Measurements from ENCODE around the gene ARHGAP15. TPM values are rescaled to one million over a fixed set of nuclear protein-coding genes. Genes with fewer than 3 reads are reported as not detected.

The ARHGAP15 gene
- total and polyA plus RNA-seq, 2 donors from 2014 or later: 5.7 to 23.1 TPM

DNA sequence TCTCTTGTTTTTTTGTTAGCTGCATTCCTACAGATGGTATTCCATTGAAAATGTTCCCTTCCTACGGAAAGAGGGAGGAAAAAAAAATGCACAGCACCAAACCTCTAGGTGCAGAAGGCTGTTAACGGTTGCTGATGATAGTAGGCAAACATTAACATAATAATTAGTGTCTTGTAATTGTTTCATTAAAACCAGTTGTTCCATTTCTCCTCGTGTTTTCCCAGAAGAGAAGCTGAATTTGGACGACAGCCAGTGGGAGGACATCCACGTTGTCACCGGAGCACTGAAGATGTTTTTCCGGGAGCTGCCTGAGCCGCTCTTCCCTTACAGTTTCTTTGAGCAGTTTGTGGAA lies 494.7 kb downstream of the ARHGAP15 start:
- FAIRE-seq: no peak
- TF ChIP-seq, protein P1, sequence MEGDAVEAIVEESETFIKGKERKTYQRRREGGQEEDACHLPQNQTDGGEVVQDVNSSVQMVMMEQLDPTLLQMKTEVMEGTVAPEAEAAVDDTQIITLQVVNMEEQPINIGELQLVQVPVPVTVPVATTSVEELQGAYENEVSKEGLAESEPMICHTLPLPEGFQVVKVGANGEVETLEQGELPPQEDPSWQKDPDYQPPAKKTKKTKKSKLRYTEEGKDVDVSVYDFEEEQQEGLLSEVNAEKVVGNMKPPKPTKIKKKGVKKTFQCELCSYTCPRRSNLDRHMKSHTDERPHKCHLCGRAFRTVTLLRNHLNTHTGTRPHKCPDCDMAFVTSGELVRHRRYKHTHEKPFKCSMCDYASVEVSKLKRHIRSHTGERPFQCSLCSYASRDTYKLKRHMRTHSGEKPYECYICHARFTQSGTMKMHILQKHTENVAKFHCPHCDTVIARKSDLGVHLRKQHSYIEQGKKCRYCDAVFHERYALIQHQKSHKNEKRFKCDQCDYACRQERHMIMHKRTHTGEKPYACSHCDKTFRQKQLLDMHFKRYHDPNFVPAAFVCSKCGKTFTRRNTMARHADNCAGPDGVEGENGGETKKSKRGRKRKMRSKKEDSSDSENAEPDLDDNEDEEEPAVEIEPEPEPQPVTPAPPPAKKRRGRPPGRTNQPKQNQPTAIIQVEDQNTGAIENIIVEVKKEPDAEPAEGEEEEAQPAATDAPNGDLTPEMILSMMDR (IDR thresholded peaks at IDR 0.05; ENCODE audit: borderline replicate concordance, extremely low read depth, insufficient read depth): no peak
- intact Hi-C loops (cut with DNase I): no loop called here
- Histone ChIP-seq H3K27ac (ENCODE audit: low read depth in 2 of 2, low read length in 2 of 2) (no peak overlapping the region), H3K4me3 (ENCODE audit: low read length in 3 of 3) (no peak overlapping the region), H3K4me1 (ENCODE audit: control insufficient read depth in 2 of 3, insufficient read depth in 2 of 3, low read depth in 1 of 3, low read length in 3 of 3) (no peaks in the 10 kb centered on the region), H3K36me3 (ENCODE audit: control insufficient read depth in 2 of 3, insufficient read depth in 3 of 3, low read length in 3 of 3) (no peaks in the 10 kb centered on the region), H3K9ac (ENCODE audit: low read length in 3 of 3) (no peak overlapping the region), H3K27me3 (ENCODE audit: control insufficient read depth, insufficient read depth, low read length) (no peaks in the 10 kb centered on the region), H3K9me3 (ENCODE audit: control insufficient read depth in 2 of 3, insufficient read depth in 1 of 3, low read length in 3 of 3) (no peaks in the 10 kb centered on the region)
- no peak for DNase-seq

DNA sequence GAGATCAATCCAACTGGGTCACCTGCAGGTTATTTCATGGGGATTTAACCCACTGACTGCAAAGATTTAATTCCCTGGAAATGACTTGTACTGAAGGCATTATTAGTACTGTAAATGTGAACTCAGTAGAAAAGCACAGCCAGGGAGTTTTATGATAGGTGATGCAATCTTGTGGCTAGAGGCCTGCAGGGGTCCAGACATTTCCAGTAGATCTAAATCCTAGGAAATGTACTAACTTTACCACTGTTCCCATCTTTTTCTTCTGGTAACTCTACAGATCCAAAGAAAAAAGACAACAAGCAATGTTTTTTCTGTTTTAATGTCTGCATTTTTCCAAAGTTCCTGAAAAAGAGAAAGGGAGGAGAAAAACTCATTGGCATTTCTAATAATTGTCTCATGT lies 500.1 kb downstream of the ARHGAP15 start:
- Histone ChIP-seq H3K27ac (ENCODE audit: low read depth in 2 of 2, low read length in 2 of 2) (no peak overlapping the region), H3K9ac (ENCODE audit: low read length in 3 of 3) (no peak overlapping the region), H3K9me3 (ENCODE audit: control insufficient read depth in 2 of 3, insufficient read depth in 1 of 3, low read length in 3 of 3) (no peaks in the 10 kb centered on the region), H3K4me1 (ENCODE audit: control insufficient read depth in 2 of 3, insufficient read depth in 2 of 3, low read depth in 1 of 3, low read length in 3 of 3) (no peaks in the 10 kb centered on the region), H3K36me3 (ENCODE audit: control insufficient read depth in 2 of 3, insufficient read depth in 3 of 3, low read length in 3 of 3) (no peaks in the 10 kb centered on the region), H3K4me3 (ENCODE audit: low read length in 3 of 3) (no peak overlapping the region), H3K27me3 (ENCODE audit: control insufficient read depth, insufficient read depth, low read length) (no peaks in the 10 kb centered on the region)
- intact Hi-C loops (cut with DNase I): no loop called here
- FAIRE-seq (no peak), DNase-seq (no peak)
- TF ChIP-seq, protein P1 (IDR thresholded peaks at IDR 0.05; ENCODE audit: borderline replicate concordance, extremely low read depth, insufficient read depth): no peak

DNA sequence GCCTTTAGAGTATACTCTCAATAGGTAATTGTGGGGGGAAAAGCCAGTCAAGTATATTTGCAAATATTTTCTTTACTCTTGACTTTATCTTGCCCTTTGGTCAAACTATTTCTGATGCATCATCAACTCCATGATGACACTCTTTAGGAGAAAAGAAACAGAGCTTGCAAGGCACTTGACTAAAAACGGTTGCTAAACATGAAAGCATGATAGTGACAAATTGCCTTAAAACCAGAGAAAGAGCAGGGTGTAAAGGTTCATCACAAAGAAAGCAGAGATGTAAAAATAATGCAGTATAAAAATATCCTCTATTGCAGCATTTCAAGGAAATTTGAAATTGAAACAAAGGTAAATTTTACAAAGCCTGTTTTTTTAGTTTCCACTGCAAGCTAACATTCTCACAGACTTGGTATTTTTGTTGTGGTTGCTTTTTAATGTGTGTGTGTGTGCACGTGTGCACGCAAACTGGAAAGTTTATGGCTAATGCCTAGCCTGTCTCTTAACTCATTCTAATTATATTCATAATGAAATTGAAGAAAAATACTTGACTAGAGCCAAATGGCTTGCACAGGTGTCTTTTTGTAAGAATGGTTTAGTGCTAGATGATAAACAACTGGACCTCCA lies 503.6 kb downstream of the ARHGAP15 start:
- H3K4me3 ChIP-seq (ENCODE audit: low read length in 3 of 3): no peak overlapping the region
- intact Hi-C loops (cut with DNase I): no loop called here
- no peak overlapping the region for H3K9ac ChIP-seq (ENCODE audit: low read length in 3 of 3)
- FAIRE-seq (no peak), DNase-seq (no peak)
- H3K4me1 ChIP-seq (ENCODE audit: control insufficient read depth in 2 of 3, insufficient read depth in 2 of 3, low read depth in 1 of 3, low read length in 3 of 3): no peaks in the 10 kb centered on the region
- no peaks in the 10 kb centered on the region for H3K36me3 ChIP-seq (ENCODE audit: control insufficient read depth in 2 of 3, insufficient read depth in 3 of 3, low read length in 3 of 3)
- H3K9me3 ChIP-seq (ENCODE audit: control insufficient read depth in 2 of 3, insufficient read depth in 1 of 3, low read length in 3 of 3): no peaks in the 10 kb centered on the region
- no peaks in the 10 kb centered on the region for H3K27me3 ChIP-seq (ENCODE audit: control insufficient read depth, insufficient read depth, low read length)
- H3K27ac ChIP-seq (ENCODE audit: low read depth in 2 of 2, low read length in 2 of 2): no peak overlapping the region
- TF ChIP-seq, protein P1 (IDR thresholded peaks at IDR 0.05; ENCODE audit: borderline replicate concordance, extremely low read depth, insufficient read depth): no peak

DNA sequence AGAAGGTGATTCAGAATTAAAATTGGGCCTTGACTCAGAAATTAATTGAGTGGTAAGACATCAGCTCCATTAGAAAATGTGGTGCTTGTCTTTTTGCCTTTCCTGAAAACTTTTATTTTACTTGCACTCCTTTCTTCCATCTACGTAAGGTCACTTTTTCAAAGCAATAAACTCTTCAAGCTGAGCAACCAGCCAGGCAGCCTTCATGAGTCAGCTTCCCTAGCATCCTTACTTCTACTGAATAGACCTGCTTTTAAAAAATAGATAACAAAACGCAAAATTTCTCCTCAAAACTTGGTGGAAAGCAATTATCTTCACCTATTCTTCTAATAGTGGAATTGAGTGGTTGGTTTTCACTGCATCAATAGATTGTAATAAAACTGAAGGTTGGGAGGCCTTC lies 504.2 kb downstream of the ARHGAP15 start:
- Histone ChIP-seq H3K4me3 (ENCODE audit: low read length in 3 of 3) (no peak overlapping the region), H3K4me1 (ENCODE audit: control insufficient read depth in 2 of 3, insufficient read depth in 2 of 3, low read depth in 1 of 3, low read length in 3 of 3) (no peaks in the 10 kb centered on the region), H3K9me3 (ENCODE audit: control insufficient read depth in 2 of 3, insufficient read depth in 1 of 3, low read length in 3 of 3) (no peaks in the 10 kb centered on the region), H3K9ac (ENCODE audit: low read length in 3 of 3) (no peak overlapping the region), H3K27ac (ENCODE audit: low read depth in 2 of 2, low read length in 2 of 2) (no peak overlapping the region), H3K27me3 (ENCODE audit: control insufficient read depth, insufficient read depth, low read length) (no peaks in the 10 kb centered on the region), H3K36me3 (ENCODE audit: control insufficient read depth in 2 of 3, insufficient read depth in 3 of 3, low read length in 3 of 3) (no peaks in the 10 kb centered on the region)
- TF ChIP-seq, protein P1 (IDR thresholded peaks at IDR 0.05; ENCODE audit: borderline replicate concordance, extremely low read depth, insufficient read depth): no peak
- FAIRE-seq (no peak), DNase-seq (no peak)
- intact Hi-C loops (cut with DNase I): no loop called here

All from kidney (tissue), 14 donors.